Endothelial cell of umbilical vein (primary cell): ENCODE results near the gene SPNS1.

Source experiments
- CTCF ChIP-seq, 2 donors: IDR thresholded peaks; 1 replicate in 1 of 2; 2 replicates in 1 of 2; pipeline ENCODE4 v1.5.1; 2011; ENCODE audit warnings: low read length in 2 of 2, mild to moderate bottlenecking in 2 of 2, moderate library complexity in 2 of 2, control low read depth in 1 of 2, inconsistent platforms in 1 of 2, low read depth in 1 of 2; ENCODE audit not compliant: insufficient read depth in 1 of 2; ENCODE audit errors: extremely low read depth in 1 of 2
- JUN ChIP-seq: IDR thresholded peaks from 2 replicates; pipeline ENCODE4 v1.6.1; 2011; ENCODE audit warnings: borderline replicate concordance, low read depth; ENCODE audit not compliant: insufficient read length, insufficient read depth
- POLR2A ChIP-seq: IDR thresholded peaks from 2 replicates; pipeline ENCODE4 v1.6.1; 2012; ENCODE audit warnings: low read depth, mild to moderate bottlenecking, control low read depth, low read length

GRCh38 chr16:28980929-28981328, 6.4 kb downstream of the SPNS1 start:
- TF ChIP-seq POLR2A = no peak
- no peak for TF ChIP-seq CTCF (IDR thresholded peaks at IDR 0.05; ENCODE audit: extremely low read depth in 1 of 2, insufficient read depth in 1 of 2, low read depth in 1 of 2, low read length in 2 of 2)
- TF ChIP-seq JUN = no peak
